ENCODE data around the gene CTNNBL1.
"Not testable (repeated sequence)": the region's sequence is repeated elsewhere in the genome, so short reads cannot be mapped to it uniquely, and the experiment has no call there.

CTNNBL1 gene

GRCh38 chr20:37686762-37687477, 6.9 kb upstream of the CTNNBL1 start:
- H3K27me3 ChIP-seq (ENCODE audit: insufficient read depth, low read length) = peaks cover 11% of the 10 kb centered on the region
- H3K4me3 ChIP-seq (ENCODE audit: low read length) = no peak overlapping the region
- no peak overlapping the region for H2AFZ ChIP-seq (ENCODE audit: low read depth, low read length)
- no peaks in the 10 kb centered on the region for H3K36me3 ChIP-seq (ENCODE audit: insufficient read depth, low read length)
- H3K4me1 ChIP-seq (ENCODE audit: insufficient read depth, low read length) = peaks cover 1% of the 10 kb centered on the region
- no peaks in the 10 kb centered on the region for H3K9me3 ChIP-seq (ENCODE audit: low read length)

- Histone ChIP-seq H3K9me3 (ENCODE audit: low read length) (no peaks in the 10 kb centered on the region), H2AFZ (ENCODE audit: low read depth, low read length) (no peak overlapping the region), H3K36me3 (ENCODE audit: insufficient read depth, low read length) (no peaks in the 10 kb centered on the region), H3K27me3 (ENCODE audit: insufficient read depth, low read length) (peaks cover 11% of the 10 kb centered on the region), H3K4me1 (ENCODE audit: insufficient read depth, low read length) (no peaks in the 10 kb centered on the region), H3K4me3 (ENCODE audit: low read length) (no peak overlapping the region)
These were observed 6.4 kb upstream of the CTNNBL1 start for GRCh38 chr20:37687478-37687805.

- H3K9me3 ChIP-seq (ENCODE audit: low read length) = no peaks in the 10 kb centered on the region
These were observed 5.7 kb upstream of the CTNNBL1 start for GRCh38 chr20:37688093-37688492.

GRCh38 chr20:37690626-37691369, 3.0 kb upstream of the CTNNBL1 start:
- peaks cover 11% of the 10 kb centered on the region for H3K27me3 ChIP-seq (ENCODE audit: insufficient read depth, low read length)
- H3K9me3 ChIP-seq (ENCODE audit: low read length) = no peaks in the 10 kb centered on the region
- H3K36me3 ChIP-seq (ENCODE audit: insufficient read depth, low read length) = no peaks in the 10 kb centered on the region
- H3K4me1 ChIP-seq (ENCODE audit: insufficient read depth, low read length) = peaks cover 8% of the 10 kb centered on the region
- no peak overlapping the region for H3K4me3 ChIP-seq (ENCODE audit: low read length)
- H2AFZ ChIP-seq (ENCODE audit: low read depth, low read length) = no peak overlapping the region

More at GRCh38 chr20:37688093-37688492, 5.7 kb upstream of the CTNNBL1 start:
- H3K27me3 ChIP-seq (ENCODE audit: insufficient read depth, low read length) = peaks cover 11% of the 10 kb centered on the region
- H3K4me3 ChIP-seq (ENCODE audit: low read length) = no peak overlapping the region
- no peaks in the 10 kb centered on the region for H3K4me1 ChIP-seq (ENCODE audit: insufficient read depth, low read length)
- H2AFZ ChIP-seq (ENCODE audit: low read depth, low read length) = no peak overlapping the region
- H3K36me3 ChIP-seq (ENCODE audit: insufficient read depth, low read length) = no peaks in the 10 kb centered on the region

GRCh38 chr20:37692459-37693166, 1.2 kb upstream of the CTNNBL1 start:
- Histone ChIP-seq H3K36me3 (ENCODE audit: insufficient read depth, low read length) (no peaks in the 10 kb centered on the region), H2AFZ (ENCODE audit: low read depth, low read length) (no peak overlapping the region), H3K4me1 (ENCODE audit: insufficient read depth, low read length) (peaks cover 8% of the 10 kb centered on the region), H3K9me3 (ENCODE audit: low read length) (no peaks in the 10 kb centered on the region), H3K27me3 (ENCODE audit: insufficient read depth, low read length) (peaks cover under 1% of the 10 kb centered on the region), H3K4me3 (ENCODE audit: low read length) (no peak overlapping the region)

- H2AFZ ChIP-seq (ENCODE audit: low read depth, low read length) = peak overlapping the region; percentile 75
- peak overlapping the region; percentile 68 for H3K4me3 ChIP-seq (ENCODE audit: low read length)
- no peaks in the 10 kb centered on the region for H3K9me3 ChIP-seq (ENCODE audit: low read length)
- peaks cover 8% of the 10 kb centered on the region for H3K4me1 ChIP-seq (ENCODE audit: insufficient read depth, low read length)
- peaks cover 3% of the 10 kb centered on the region for H3K36me3 ChIP-seq (ENCODE audit: insufficient read depth, low read length)
- no peaks in the 10 kb centered on the region for H3K27me3 ChIP-seq (ENCODE audit: insufficient read depth, low read length)
These were observed 592 bp upstream of the CTNNBL1 start for GRCh38 chr20:37693242-37693634.

DNA sequence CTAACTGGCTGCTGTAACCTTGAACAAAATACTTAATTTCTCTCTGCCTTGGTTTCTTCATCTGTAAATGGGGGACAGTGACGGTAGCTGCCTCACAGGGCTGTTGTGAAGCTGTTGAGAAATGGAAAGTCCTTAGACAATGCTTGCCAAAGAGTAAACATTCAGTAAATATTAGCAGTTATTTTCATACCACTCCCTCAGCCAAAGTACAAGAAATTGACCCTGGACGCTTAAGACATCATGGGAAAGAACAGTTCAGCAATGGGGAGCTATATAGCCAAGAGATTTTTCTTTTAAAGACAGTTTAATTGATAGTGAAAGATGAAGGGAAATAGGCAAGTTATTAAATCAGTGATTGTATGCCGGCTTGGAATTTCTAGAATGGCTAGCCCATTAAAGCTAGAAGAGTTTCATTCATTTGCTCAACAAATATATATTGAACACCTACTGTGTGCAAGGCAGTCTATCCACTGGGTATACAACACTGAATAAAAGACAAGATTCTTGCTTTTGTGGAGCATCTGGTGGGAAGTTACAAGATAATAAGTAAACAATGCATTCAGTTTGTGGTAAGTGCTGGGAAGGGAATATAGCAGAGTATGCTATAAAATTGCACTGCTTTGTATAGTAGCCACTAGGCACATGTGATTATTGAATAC, 2.0 kb downstream of the CTNNBL1 start:
- Histone ChIP-seq H3K36me3 (ENCODE audit: insufficient read depth, low read length) (peaks cover 6% of the 10 kb centered on the region), H3K4me1 (ENCODE audit: insufficient read depth, low read length) (peaks cover 8% of the 10 kb centered on the region), H3K9me3 (ENCODE audit: low read length) (no peaks in the 10 kb centered on the region), H3K27me3 (ENCODE audit: insufficient read depth, low read length) (no peaks in the 10 kb centered on the region), H3K4me3 (ENCODE audit: low read length) (no peak overlapping the region), H2AFZ (ENCODE audit: low read depth, low read length) (no peak overlapping the region)

DNA sequence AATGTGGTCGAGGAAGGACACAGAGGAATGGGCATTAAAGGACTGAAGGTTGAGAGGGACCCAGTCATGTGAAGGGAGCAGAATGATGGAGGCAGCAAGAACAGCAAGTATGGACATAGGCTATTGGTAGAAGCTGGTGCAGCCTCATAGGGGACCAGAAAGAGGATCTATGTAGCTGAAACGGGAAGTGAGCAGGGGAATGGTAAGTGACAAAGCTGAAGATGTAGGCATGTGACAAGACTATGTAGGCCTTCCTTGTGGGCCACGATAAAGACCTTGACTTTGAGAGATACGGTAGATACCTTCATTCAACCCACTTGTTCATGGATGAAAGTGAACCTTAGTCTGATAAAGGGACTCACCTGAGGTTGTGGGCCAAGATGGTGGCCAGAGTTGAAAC, 3.5 kb downstream of the CTNNBL1 start:
- Histone ChIP-seq H3K4me3 (ENCODE audit: low read length) (no peak overlapping the region), H3K4me1 (ENCODE audit: insufficient read depth, low read length) (peaks cover 8% of the 10 kb centered on the region), H3K9me3 (ENCODE audit: low read length) (no peaks in the 10 kb centered on the region), H3K27me3 (ENCODE audit: insufficient read depth, low read length) (no peaks in the 10 kb centered on the region), H3K36me3 (ENCODE audit: insufficient read depth, low read length) (peaks cover 6% of the 10 kb centered on the region), H2AFZ (ENCODE audit: low read depth, low read length) (no peak overlapping the region)

GRCh38 chr20:37699202-37699601, 5.4 kb downstream of the CTNNBL1 start:
- no peak overlapping the region for H2AFZ ChIP-seq (ENCODE audit: low read depth, low read length)
- H3K4me1 ChIP-seq (ENCODE audit: insufficient read depth, low read length) = peaks cover 8% of the 10 kb centered on the region
- H3K9me3 ChIP-seq (ENCODE audit: low read length) = no peaks in the 10 kb centered on the region
- H3K4me3 ChIP-seq (ENCODE audit: low read length) = no peak overlapping the region
- H3K36me3 ChIP-seq (ENCODE audit: insufficient read depth, low read length) = peaks cover 6% of the 10 kb centered on the region
- no peaks in the 10 kb centered on the region for H3K27me3 ChIP-seq (ENCODE audit: insufficient read depth, low read length)

DNA sequence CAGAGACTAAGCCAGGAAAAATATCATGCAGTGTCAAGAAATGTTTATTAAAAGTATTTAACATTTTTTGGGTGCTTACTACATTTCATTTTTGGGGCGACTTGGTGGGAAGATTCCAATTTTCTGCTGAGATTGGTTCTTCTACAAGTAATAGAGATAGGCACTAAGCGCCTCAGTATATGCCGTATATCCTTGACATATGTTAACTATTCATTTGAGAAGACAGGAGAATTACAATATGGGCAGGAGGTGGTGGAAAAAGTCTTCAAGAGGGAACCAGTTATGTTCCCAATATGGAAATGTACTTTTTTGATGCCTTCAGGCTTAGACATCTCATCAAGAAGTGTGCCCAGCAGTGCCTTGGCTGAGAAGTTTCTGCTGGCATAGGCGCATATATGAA, 6.5 kb downstream of the CTNNBL1 start:
- no peak overlapping the region for H2AFZ ChIP-seq (ENCODE audit: low read depth, low read length)
- H3K9me3 ChIP-seq (ENCODE audit: low read length) = no peaks in the 10 kb centered on the region
- no peak overlapping the region for H3K4me3 ChIP-seq (ENCODE audit: low read length)
- no peaks in the 10 kb centered on the region for H3K4me1 ChIP-seq (ENCODE audit: insufficient read depth, low read length)
- peaks cover 6% of the 10 kb centered on the region for H3K36me3 ChIP-seq (ENCODE audit: insufficient read depth, low read length)
- no peaks in the 10 kb centered on the region for H3K27me3 ChIP-seq (ENCODE audit: insufficient read depth, low read length)

DNA sequence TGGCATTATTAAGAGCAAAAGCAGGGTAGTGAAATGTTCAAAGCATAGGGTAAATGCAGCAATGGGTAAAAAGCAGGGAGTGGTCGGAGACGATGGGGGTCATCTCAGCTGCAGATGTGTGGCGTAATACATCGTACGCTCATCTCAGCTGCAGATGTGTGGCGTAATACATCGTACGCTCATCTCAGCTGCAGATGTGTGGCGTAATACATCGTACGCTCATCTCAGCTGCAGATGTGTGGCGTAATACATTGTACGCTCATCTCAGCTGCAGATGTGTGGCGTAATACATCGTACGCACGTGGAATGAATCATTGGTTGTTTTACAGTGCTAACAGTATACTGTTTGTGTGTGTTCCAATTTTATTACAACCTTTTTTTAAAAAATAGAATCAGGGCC, 7.8 kb downstream of the CTNNBL1 start:
- H3K4me1 ChIP-seq (ENCODE audit: insufficient read depth, low read length); H3K27me3 ChIP-seq (ENCODE audit: insufficient read depth, low read length); H3K9me3 ChIP-seq (ENCODE audit: low read length); H2AFZ ChIP-seq (ENCODE audit: low read depth, low read length); H3K4me3 ChIP-seq (ENCODE audit: low read length); H3K36me3 ChIP-seq (ENCODE audit: insufficient read depth, low read length): not testable (repeated sequence)

DNA sequence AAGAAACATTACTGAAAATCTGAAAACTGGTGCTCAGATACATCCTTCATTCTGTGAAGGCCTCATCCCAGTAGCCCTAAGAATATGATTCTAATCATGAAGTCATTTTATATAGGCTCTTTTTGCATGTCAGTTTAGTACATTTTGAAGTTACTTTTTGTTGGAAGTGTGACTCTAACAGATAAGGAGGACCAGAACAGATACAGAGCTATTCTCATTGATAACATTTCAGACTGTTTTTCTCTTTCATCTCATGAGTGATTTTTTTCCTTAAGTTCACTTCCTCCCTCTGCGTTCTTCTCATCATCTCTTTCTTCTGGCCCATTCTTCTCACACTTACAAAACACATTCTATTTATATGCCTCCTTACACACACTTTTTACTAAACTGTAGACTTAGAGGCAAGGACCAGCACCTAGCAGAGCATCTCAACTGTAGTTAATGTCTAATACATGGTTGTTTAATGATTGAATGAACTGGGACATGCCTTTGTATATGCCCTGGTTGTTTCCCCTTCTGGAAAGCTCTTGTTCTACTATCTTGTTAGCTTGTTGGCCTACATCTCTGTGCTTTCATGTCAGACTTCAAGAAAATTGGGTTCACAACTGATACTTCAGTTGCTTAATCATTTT, 8.7 kb downstream of the CTNNBL1 start:
- Histone ChIP-seq H3K36me3 (ENCODE audit: insufficient read depth, low read length) (peaks cover 6% of the 10 kb centered on the region), H2AFZ (ENCODE audit: low read depth, low read length) (no peak overlapping the region), H3K9me3 (ENCODE audit: low read length) (no peaks in the 10 kb centered on the region), H3K27me3 (ENCODE audit: insufficient read depth, low read length) (no peaks in the 10 kb centered on the region), H3K4me3 (ENCODE audit: low read length) (no peak overlapping the region), H3K4me1 (ENCODE audit: insufficient read depth, low read length) (no peaks in the 10 kb centered on the region)

Data from neuron (in vitro differentiated cells).